Endodermal cell (in vitro differentiated cells): ENCODE measurements around the gene STK39. TPM values are rescaled to one million over a fixed set of nuclear protein-coding genes. Genes with fewer than 3 reads are reported as not detected.
A peak's percentile ranks its signal among the peaks of the same experiment; 100 is the strongest.

Experiments used
- DNase-seq: peaks from one replicate; pipeline ENCODE4 v3.0.0-alpha.2; 2017
- H3K27ac ChIP-seq: 2 replicates; pipeline ENCODE4 v1.5.1; 2013; ENCODE audit warnings: mild to moderate bottlenecking, low read depth, low read length, moderate library complexity
- H3K27me3 ChIP-seq: 2 replicates; pipeline ENCODE4 v1.6.1; 2013; ENCODE audit warnings: mild to moderate bottlenecking, low read length, moderate library complexity; ENCODE audit not compliant: insufficient read depth, control insufficient read depth, poor library complexity, severe bottlenecking
- H3K36me3 ChIP-seq: 2 replicates; pipeline ENCODE4 v1.7.0; 2013; ENCODE audit warnings: mild to moderate bottlenecking, low read length, moderate library complexity; ENCODE audit not compliant: control insufficient read depth, insufficient read depth
- H3K4me1 ChIP-seq: one replicate; pipeline ENCODE4 v1.7.0; 2013; ENCODE audit warnings: low read length; ENCODE audit not compliant: control insufficient read depth, insufficient read depth
- H3K4me3 ChIP-seq: 2 replicates; pipeline ENCODE4 v1.5.1; 2013; ENCODE audit warnings: mild to moderate bottlenecking, low read length, moderate library complexity
- H3K9ac ChIP-seq: 2 replicates; pipeline ENCODE4 v1.6.1; 2013; ENCODE audit warnings: mild to moderate bottlenecking, low read length, moderate library complexity; ENCODE audit not compliant: poor library complexity, severe bottlenecking; ENCODE audit errors: extremely low read depth
- H3K9me3 ChIP-seq: 2 replicates; pipeline ENCODE4 v1.6.1; 2013; ENCODE audit warnings: mild to moderate bottlenecking, low read length, moderate library complexity; ENCODE audit not compliant: control insufficient read depth
- H3K27ac Mint-ChIP-seq: 2 replicates; pipeline ENCODE4 v1.8.0; 2020; ENCODE audit warnings: mixed read lengths
- H3K27me3 Mint-ChIP-seq: 2 replicates; pipeline ENCODE4 v1.8.0; 2021; ENCODE audit warnings: mild to moderate bottlenecking, mixed read lengths; ENCODE audit not compliant: insufficient read depth
- H3K36me3 Mint-ChIP-seq: 2 replicates; pipeline ENCODE4 v1.8.0; 2020; ENCODE audit warnings: low read depth, mixed read lengths
- H3K4me1 Mint-ChIP-seq: 2 replicates; pipeline ENCODE4 v1.8.0; 2020; ENCODE audit warnings: mixed read lengths
- H3K4me3 Mint-ChIP-seq: 2 replicates; pipeline ENCODE4 v1.8.0; 2020; ENCODE audit warnings: mild to moderate bottlenecking, moderate library complexity, mixed read lengths
- H3K9me3 Mint-ChIP-seq: 2 replicates; pipeline ENCODE4 v1.8.0; 2020; ENCODE audit warnings: mild to moderate bottlenecking, mixed read lengths
- CTCF ChIP-seq: fragments of 200-600 bp; sonication (generic); conservative IDR thresholded peaks from 2 replicates; pipeline ENCODE4 v1.5.0; 2021; ENCODE audit warnings: antibody characterized with exemption, mild to moderate bottlenecking
- WGBS, 2 experiments: methylation state at CpG; one replicate each; pipeline versions ENCODE4 v1.1.5 to v1.1.7; 2013; ENCODE audit warnings: missing lambda C conversion rate in 2 of 2, mixed read lengths in 1 of 2; ENCODE audit not compliant: insufficient coverage in 1 of 2, insufficient read length in 1 of 2; 5-methylcytosine and 5-hydroxymethylcytosine counted together
- total RNA-seq, 2 donors: library from RNA; stranded (reverse); fragmentation: NEBNext Ultra II Directional in 1 of 2; extraction: Animal tissue kit (Norgen Biotek cat#: 25700) in 1 of 2; gene quantifications; 2 replicates in 1 of 2; 3 replicates in 1 of 2; pipeline ENCODE4 v1.2.1, GENCODE V29; 2021

Gene STK39
- total RNA-seq, 2 donors from 2014 or later = 22.3 to 31.5 TPM

DNA sequence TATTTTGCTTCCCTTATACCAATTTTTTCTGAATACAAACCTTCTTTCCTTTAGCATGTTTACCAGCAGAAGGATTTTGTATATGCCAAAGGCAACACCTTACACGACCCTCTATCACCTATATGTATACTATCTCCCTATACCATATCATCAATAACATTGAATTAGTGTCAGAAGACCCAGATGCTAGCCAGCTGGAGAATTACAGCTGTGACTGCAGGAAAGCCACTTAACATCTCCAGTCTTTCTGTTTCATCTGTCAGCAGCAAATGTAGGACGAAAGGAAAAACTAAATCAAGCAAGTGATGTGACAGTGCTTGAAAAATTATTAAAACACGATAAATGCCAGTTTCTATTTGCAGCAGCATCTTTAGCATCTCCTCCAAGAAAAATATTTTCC lies 193.7 kb downstream of the STK39 start:
- no peak for TF ChIP-seq CTCF
- H3K27ac ChIP-seq = no peak overlapping the region
- H3K9ac ChIP-seq = no peak overlapping the region
- H3K4me1 Mint-ChIP-seq = peaks cover 34% of the 10 kb centered on the region
- no peak overlapping the region for H3K27ac Mint-ChIP-seq
- WGBS, 2 experiments = 82 to 88% methylated on average over 1 to 3 of the region's 3 CpGs
- no peaks in the 10 kb centered on the region for H3K27me3 Mint-ChIP-seq
- H3K4me3 ChIP-seq = no peak overlapping the region
- no peaks in the 10 kb centered on the region for H3K27me3 ChIP-seq
- no peak for DNase-seq
- no peak overlapping the region for H3K4me3 Mint-ChIP-seq
- H3K9me3 ChIP-seq = no peaks in the 10 kb centered on the region
- no peaks in the 10 kb centered on the region for H3K9me3 Mint-ChIP-seq
- no peaks in the 10 kb centered on the region for H3K36me3 ChIP-seq
- H3K4me1 ChIP-seq = peaks cover 12% of the 10 kb centered on the region
- H3K36me3 Mint-ChIP-seq = peaks cover under 1% of the 10 kb centered on the region

DNA sequence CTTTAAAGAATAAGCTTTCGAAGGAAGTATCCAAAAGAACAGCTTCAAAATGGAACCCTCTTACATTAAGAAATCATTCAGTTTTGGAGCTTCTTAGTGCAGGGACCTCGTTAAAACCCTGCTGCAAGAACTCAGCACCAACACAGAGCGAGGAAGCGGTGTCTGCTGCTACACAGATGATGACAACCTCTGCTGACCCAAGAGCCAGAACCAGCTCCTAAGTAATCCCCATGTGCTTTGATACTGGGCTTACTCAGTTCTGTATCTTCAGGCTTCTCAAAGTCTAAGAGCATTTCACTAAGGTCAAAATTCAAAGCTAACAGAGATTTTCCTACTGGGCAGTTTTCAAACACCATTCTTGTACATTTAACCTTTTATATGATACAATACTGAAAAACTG lies 194.6 kb downstream of the STK39 start:
- Histone ChIP-seq H3K27me3 (no peaks in the 10 kb centered on the region), H3K4me1 (peaks cover 12% of the 10 kb centered on the region), H3K36me3 (no peaks in the 10 kb centered on the region), H3K4me3 (no peak overlapping the region), H3K27ac (no peak overlapping the region), H3K9me3 (no peaks in the 10 kb centered on the region), H3K9ac (no peak overlapping the region)
- Mint-ChIP-seq H3K9me3 (no peaks in the 10 kb centered on the region), H3K4me1 (peaks cover 36% of the 10 kb centered on the region), H3K27me3 (no peaks in the 10 kb centered on the region), H3K36me3 (peaks cover 3% of the 10 kb centered on the region), H3K4me3 (no peak overlapping the region), H3K27ac (no peak overlapping the region)
- TF ChIP-seq CTCF = no peak
- DNase-seq = no peak
- WGBS, 2 experiments = 95% methylated on average over 2 to 4 of the region's 4 CpGs

DNA sequence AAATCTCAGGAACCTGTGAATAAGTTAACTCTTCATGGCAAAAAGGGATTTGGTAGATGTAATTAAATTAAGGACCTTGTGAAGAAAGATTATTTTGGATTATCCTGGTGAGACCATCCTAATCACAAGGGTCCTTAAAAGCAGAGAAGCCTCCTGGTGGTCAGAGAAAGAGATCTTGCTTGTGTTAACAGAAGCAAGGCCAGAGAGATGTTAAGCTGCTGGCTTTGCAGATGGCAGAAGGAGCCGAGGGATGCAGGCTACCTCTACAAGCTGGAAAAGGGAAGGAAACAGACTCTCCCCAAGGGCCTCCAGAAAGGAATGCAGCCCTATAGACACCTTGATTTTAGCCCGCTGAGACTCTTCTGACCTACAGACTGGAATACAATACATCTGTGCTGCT lies 197.0 kb downstream of the STK39 start:
- peaks cover 36% of the 10 kb centered on the region for H3K4me1 Mint-ChIP-seq
- 67 to 71% methylated on average over 1 to 2 of the region's 2 CpGs for WGBS, 2 experiments
- no peaks in the 10 kb centered on the region for H3K27me3 Mint-ChIP-seq
- Histone ChIP-seq H3K4me1 (peaks cover 12% of the 10 kb centered on the region), H3K4me3 (no peak overlapping the region), H3K27me3 (no peaks in the 10 kb centered on the region), H3K9me3 (no peaks in the 10 kb centered on the region), H3K27ac (no peak overlapping the region), H3K36me3 (no peaks in the 10 kb centered on the region), H3K9ac (no peak overlapping the region)
- no peak overlapping the region for H3K27ac Mint-ChIP-seq
- H3K4me3 Mint-ChIP-seq = no peak overlapping the region
- peaks cover 3% of the 10 kb centered on the region for H3K36me3 Mint-ChIP-seq
- DNase-seq = peak; percentile 70
- H3K9me3 Mint-ChIP-seq = no peaks in the 10 kb centered on the region
- peak; percentile 72 for TF ChIP-seq CTCF
